Hepatocyte (in vitro differentiated cells): ENCODE results near the gene IL15RA.

Source experiments
- EZH2phosphoT487 ChIP-seq: fragments of 200-600 bp; sonication (generic); IDR thresholded peaks from one replicate; pipeline ENCODE4 v1.6.1; 2018; ENCODE audit warnings: antibody characterized with exemption, mild to moderate bottlenecking, low read depth, moderate library complexity; ENCODE audit not compliant: unreplicated experiment, severe bottlenecking
- TF ChIP-seq, protein P1 (sequence below): fragments of 200-600 bp; sonication (generic); IDR thresholded peaks from 2 replicates; pipeline ENCODE4 v1.5.1; 2016; ENCODE audit warnings: antibody characterized with exemption, mild to moderate bottlenecking; ENCODE audit not compliant: poor library complexity

DNA sequence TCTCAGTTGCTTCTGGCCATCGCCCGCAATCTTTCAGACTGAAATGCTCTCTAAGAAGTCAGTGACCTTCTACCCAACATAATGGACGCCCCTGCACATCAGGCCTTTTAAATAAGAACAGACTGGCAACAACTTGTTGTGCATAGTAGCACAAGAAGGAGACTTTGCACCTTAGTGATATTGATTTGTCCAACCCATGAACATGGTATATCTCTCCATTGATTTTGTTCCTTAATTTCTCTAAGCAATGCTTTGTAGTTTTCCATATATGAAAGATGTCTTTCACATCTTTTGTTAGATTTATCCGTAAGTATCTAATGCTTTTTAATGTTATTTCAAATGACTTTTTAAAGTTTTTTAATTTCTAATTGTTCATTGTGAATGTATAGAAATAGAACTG lies 4.3 kb downstream of the IL15RA start:
- TF ChIP-seq, protein P1, sequence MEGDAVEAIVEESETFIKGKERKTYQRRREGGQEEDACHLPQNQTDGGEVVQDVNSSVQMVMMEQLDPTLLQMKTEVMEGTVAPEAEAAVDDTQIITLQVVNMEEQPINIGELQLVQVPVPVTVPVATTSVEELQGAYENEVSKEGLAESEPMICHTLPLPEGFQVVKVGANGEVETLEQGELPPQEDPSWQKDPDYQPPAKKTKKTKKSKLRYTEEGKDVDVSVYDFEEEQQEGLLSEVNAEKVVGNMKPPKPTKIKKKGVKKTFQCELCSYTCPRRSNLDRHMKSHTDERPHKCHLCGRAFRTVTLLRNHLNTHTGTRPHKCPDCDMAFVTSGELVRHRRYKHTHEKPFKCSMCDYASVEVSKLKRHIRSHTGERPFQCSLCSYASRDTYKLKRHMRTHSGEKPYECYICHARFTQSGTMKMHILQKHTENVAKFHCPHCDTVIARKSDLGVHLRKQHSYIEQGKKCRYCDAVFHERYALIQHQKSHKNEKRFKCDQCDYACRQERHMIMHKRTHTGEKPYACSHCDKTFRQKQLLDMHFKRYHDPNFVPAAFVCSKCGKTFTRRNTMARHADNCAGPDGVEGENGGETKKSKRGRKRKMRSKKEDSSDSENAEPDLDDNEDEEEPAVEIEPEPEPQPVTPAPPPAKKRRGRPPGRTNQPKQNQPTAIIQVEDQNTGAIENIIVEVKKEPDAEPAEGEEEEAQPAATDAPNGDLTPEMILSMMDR = no peak
- TF ChIP-seq EZH2phosphoT487 = no peak
